HCT116 (cell line): ENCODE data around the gene HSDL2.

Experiments used
- ATF3 ChIP-seq: IDR thresholded peaks from 2 replicates; pipeline ENCODE4 v1.6.1; 2012
- CEBPB ChIP-seq: IDR thresholded peaks from 2 replicates; pipeline ENCODE4 v1.6.1; 2012; ENCODE audit warnings: low read depth
- POLR2A ChIP-seq: IDR thresholded peaks from 2 replicates; pipeline ENCODE4 v1.7.0; 2011; ENCODE audit warnings: borderline replicate concordance; ENCODE audit not compliant: insufficient read depth, insufficient read length; ENCODE audit errors: extremely low read depth
- POLR2AphosphoS5 ChIP-seq: IDR thresholded peaks from 2 replicates; pipeline ENCODE4 v1.6.1; 2011; ENCODE audit warnings: mild to moderate bottlenecking, low read depth, low read length, moderate library complexity
- SRF ChIP-seq: IDR thresholded peaks from 2 replicates; pipeline ENCODE4 v1.6.1; 2012; ENCODE audit warnings: low read depth
- YY1 ChIP-seq: IDR thresholded peaks from 2 replicates; pipeline ENCODE4 v1.6.1; 2011; ENCODE audit warnings: low read length, low read depth, moderate library complexity, mild to moderate bottlenecking; ENCODE audit not compliant: insufficient replicate concordance; ENCODE audit errors: extremely low read depth
- TF ChIP-seq, protein P1 (sequence below), 3 experiments: fragments of 200-600 bp in 1 of 3; sonication (generic) in 1 of 3; IDR thresholded peaks in 2 of 3; conservative IDR thresholded peaks in 1 of 3; 2 replicates each; pipeline ENCODE4 v1.5.1; 2012 to 2017; ENCODE audit warnings: low read depth in 2 of 3, low read length in 2 of 3, antibody characterized with exemption in 1 of 3, borderline replicate concordance in 1 of 3, control low read depth in 1 of 3, mild to moderate bottlenecking in 1 of 3, mixed read lengths in 1 of 3, mixed run types in 1 of 3, moderate library complexity in 1 of 3; ENCODE audit not compliant: insufficient read depth in 1 of 3

DNA sequence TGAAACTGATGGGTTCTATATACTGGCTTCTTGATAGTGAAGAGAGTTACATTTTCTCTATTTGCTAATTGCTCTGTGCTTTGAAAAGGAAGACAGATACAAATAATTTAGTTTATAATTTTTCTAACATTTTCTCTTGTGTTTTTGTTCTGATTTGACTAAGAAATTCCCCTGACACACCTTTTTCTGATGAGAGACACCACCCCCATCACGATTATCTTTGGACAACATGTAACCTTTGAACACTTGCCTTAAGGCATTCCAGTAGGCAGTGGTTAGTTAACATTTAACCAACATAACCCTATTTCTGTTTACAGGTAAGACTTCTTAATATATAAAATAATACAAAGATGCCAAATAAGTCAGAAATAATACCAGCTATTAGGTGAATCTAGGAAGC is 42.4 kb upstream of the HSDL2 start:
- TF ChIP-seq, protein P1, sequence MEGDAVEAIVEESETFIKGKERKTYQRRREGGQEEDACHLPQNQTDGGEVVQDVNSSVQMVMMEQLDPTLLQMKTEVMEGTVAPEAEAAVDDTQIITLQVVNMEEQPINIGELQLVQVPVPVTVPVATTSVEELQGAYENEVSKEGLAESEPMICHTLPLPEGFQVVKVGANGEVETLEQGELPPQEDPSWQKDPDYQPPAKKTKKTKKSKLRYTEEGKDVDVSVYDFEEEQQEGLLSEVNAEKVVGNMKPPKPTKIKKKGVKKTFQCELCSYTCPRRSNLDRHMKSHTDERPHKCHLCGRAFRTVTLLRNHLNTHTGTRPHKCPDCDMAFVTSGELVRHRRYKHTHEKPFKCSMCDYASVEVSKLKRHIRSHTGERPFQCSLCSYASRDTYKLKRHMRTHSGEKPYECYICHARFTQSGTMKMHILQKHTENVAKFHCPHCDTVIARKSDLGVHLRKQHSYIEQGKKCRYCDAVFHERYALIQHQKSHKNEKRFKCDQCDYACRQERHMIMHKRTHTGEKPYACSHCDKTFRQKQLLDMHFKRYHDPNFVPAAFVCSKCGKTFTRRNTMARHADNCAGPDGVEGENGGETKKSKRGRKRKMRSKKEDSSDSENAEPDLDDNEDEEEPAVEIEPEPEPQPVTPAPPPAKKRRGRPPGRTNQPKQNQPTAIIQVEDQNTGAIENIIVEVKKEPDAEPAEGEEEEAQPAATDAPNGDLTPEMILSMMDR (IDR thresholded peaks at IDR 0.05 in 2 of 3, conservative IDR thresholded peaks at IDR 0.05 in 1 of 3; ENCODE audit: borderline replicate concordance in 1 of 3, insufficient read depth in 1 of 3, low read depth in 2 of 3, low read length in 2 of 3) = no peak
- TF ChIP-seq CEBPB (no peak), YY1 (no peak), ATF3 (no peak), POLR2A (no peak), SRF (no peak), POLR2AphosphoS5 (no peak)
